Measurements from ENCODE around the gene LGALSL. TPM values are rescaled to one million over a fixed set of nuclear protein-coding genes. Genes with fewer than 3 reads are reported as not detected.

Gene LGALSL
- total and polyA plus RNA-seq, 2 of the 13 experiments (the other 11 are each of a cell fraction or from before 2014, with no cell fraction given), result 15.4 to 20.0 TPM

- no peak for TF ChIP-seq UBTF (CRISPR knock-in tag; IDR thresholded peaks at IDR 0.05)
- TF ChIP-seq JARID2 (CRISPR knock-in tag; IDR thresholded peaks at IDR 0.05; ENCODE audit: insufficient replicate concordance), result no peak
- TF ChIP-seq ZNF574 (CRISPR knock-in tag; IDR thresholded peaks at IDR 0.05), result no peak
- no peak for TF ChIP-seq RAD51 (IDR thresholded peaks at IDR 0.05; ENCODE audit: borderline replicate concordance)
These were observed 52.7 kb downstream of the LGALSL start (continued) for GRCh38 chr2:64506686-64507085.

Other genes starting within 250 kb of the LGALSL start
- gene AFTPH, start 70.2 kb downstream of the LGALSL start, total RNA-seq (2016; rRNA removed; fragmentation: Illumina TruSeq; extraction: Trizol), result 36.8 and 45.9 TPM in 2 replicates
- gene AFTPH, start 70.2 kb downstream of the LGALSL start, polyA plus RNA-seq (2011; rRNA removed), result 22.6 and 27.5 TPM in 2 replicates
- 6.7 and 11.8 TPM in 2 replicates for gene SERTAD2, start 199.8 kb downstream of the LGALSL start, total RNA-seq (2016; rRNA removed; fragmentation: Illumina TruSeq; extraction: Trizol)
- 22.6 and 23.5 TPM in 2 replicates for gene SERTAD2, start 199.8 kb downstream of the LGALSL start, polyA plus RNA-seq (2011; rRNA removed)